Left lobe of liver (tissue), 2 donors: ENCODE results near the gene TRAF6. TPM values are rescaled to one million over a fixed set of nuclear protein-coding genes. Genes with fewer than 3 reads are reported as not detected.
"Not testable (repeated sequence)": the region's sequence is repeated elsewhere in the genome, so short reads cannot be mapped to it uniquely, and the experiment has no call there.

Experiments
- ATAC-seq: fragments of 200-7000 bp; cut with Tn5 transposase; one replicate; pipeline ENCODE4 v1.9.1; 2020; ENCODE audit warnings: mild to moderate bottlenecking, moderate library complexity
- DNase-seq: peaks from one replicate; pipeline ENCODE4 v3.0.0-alpha.2; 2020; ENCODE audit warnings: low spot score
- total RNA-seq: library from RNA; stranded (reverse); gene quantifications from one replicate; pipeline ENCODE4 v1.2.1, GENCODE V29; 2021
- donor health status: DM: no; HTN: no; CAD: no; lungs with moderate emphysema.
- donor health status: DM: no; HTN: yes; CAD: no.

The TRAF6 gene, protein sequence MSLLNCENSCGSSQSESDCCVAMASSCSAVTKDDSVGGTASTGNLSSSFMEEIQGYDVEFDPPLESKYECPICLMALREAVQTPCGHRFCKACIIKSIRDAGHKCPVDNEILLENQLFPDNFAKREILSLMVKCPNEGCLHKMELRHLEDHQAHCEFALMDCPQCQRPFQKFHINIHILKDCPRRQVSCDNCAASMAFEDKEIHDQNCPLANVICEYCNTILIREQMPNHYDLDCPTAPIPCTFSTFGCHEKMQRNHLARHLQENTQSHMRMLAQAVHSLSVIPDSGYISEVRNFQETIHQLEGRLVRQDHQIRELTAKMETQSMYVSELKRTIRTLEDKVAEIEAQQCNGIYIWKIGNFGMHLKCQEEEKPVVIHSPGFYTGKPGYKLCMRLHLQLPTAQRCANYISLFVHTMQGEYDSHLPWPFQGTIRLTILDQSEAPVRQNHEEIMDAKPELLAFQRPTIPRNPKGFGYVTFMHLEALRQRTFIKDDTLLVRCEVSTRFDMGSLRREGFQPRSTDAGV
- total RNA-seq: 6.2 TPM

DNA sequence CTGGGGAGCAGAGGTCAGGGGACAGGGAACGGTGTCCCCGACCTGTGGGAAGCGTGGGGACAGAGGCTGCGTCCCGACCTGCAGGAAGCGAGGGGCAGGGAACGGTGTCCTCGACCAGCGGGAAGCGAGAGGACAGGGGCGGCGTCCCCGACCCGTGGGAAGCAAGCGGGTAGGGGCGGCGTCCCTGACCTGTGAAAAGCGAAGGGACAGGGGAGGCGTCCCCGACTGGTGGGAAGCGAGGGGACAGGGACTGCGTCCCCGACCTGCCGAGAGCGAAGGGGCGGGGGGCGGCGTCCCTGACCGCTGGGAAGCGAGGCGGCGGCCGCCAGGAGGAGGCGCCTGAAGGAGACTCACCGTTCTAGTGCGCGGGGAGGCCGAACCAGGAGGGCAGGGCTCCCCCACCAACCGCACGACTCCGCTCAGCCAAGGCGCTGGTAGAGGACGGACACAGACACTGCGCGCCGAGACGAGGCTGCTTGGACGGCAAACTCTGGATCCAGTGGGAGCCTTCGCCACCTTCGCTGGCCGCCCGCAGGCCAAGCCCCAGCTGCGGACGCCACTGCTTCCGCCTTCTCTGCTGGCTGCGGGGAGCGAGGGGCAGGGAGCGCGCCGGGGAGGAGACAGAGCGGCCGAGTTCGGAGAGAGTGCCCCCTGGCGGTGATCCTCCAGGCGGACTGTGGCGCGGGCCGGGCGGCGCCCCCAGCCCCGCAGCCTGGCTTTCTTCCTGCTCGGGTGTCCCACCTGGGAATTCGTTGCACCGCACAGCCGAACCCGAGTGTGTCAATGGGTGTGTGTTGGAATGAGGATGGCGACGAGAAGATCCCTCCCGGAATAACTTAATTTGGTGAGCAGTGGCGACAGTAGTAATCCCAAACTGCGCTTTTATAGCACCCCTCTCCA is at the start of gene TRAF6:
TRAF6 (minus strand) TSS at position 579 of the 900 bp plus-strand sequence. CDS start 8,757 bp downstream, outside the sequence.
- ATAC-seq: peak; percentile 96
- DNase-seq: peak; percentile 90

DNA sequence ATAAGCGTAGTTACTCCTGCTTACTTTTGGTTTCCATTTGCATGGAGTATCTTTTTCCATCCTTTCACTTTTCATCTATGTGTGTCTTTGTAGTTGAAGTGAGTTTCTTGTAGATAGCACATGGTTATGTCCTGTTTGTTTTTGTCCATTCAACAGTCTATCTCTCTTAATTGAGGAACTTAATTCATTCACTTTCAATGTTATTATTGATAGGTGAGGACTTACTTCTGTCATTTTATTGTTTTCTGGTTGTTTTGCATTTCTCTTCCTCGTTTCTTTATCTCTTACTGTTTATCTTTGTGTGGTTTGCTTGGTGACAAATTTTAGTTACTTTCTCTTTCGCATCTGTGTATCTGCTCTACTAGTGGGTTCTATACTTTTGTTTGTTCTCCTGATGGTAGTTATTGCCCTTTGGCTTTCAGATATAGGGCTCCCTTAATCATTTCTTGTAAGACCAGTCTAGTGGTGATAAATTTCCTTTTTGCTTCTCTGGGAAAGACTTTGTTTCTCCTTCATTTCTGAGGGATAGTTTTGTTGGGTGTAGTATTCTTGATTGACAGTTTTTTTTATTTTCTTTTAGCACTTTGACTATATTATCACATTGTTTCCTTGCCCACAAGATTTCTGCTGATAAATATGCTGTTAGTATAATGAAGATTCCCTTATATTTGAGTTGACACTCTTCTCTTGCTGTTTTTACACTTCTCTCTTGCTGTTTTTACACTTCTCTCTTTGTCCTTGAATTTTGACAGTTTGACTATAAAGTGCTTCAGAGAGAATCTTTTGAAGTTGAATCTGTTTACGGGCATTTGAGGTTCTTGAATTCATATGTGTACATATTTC is 48.7 kb upstream of the TRAF6 start:
- DNase-seq (no peak), ATAC-seq (peak; percentile 17)

DNA sequence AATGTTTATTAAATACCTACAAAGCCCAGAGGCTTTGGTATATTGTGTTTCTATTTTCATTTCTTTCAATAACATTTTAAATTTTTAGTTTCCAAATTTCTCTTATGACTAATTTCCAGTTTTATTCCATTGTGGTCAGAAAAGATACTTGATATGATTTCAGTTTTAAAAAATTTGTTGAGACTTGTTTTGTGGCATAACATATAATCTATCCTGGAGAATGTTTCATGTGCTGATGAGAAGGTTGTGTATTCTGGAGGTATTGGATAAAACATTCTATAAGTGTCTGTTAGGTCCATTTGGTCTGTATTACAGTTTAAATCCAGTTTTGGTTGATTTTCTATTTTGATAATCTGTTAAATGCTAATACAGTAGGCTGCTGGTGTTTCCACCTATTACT is 47.9 kb upstream of the TRAF6 start:
- ATAC-seq: no peak
- no peak for DNase-seq

DNA sequence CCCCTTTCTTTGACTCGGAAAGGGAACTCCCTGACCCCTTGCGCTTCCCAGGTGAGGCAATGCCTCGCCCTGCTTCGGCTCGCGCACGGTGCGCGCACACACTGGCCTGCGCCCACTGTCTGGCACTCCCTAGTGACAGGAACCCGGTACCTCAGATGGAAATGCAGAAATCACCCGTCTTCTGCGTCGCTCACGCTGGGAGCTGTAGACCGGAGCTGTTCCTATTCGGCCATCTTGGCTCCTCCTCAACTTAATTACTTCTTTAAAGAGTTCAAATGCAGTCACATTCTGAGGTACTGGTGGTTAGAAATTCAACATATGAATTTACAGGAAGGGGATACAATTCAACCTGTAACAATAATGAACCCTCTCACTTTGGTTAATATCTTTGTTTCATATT is 47.3 kb upstream of the TRAF6 start:
- not testable (repeated sequence) for DNase-seq, ATAC-seq

DNA sequence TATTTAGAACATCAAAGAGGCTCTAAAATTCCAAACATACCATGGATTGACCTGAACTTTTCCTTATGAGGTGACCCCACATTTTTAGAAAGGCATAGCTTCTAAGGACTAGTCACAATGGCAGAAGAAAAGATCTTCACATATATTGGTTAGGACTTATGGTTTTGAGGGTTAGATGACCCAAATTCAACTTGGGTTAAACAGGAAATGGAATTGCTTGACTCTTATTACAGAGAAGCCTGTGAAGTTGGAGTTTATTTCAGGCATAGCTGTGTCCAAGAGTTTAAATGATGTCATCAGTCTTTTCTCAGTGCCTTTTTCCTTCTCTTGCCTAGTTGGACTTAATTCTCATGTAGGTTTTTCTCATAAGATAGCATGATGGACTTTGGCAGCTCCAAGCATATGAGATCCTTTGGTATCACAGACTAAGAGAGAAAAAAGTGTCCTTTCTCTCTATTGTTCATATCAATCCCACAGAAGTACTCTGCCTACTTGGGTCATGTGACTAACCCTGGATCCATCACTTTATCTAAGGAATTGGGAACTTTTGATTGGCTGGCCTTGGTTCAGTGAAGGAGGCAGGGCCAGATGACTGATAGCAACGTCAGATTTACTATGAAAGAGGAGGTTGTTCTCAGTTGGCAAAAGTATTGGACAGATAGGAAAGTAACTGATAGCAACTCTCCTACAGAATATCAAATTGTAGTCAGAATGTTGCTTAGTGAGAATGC is 40.5 kb upstream of the TRAF6 start:
- ATAC-seq: no peak
- no peak for DNase-seq

DNA sequence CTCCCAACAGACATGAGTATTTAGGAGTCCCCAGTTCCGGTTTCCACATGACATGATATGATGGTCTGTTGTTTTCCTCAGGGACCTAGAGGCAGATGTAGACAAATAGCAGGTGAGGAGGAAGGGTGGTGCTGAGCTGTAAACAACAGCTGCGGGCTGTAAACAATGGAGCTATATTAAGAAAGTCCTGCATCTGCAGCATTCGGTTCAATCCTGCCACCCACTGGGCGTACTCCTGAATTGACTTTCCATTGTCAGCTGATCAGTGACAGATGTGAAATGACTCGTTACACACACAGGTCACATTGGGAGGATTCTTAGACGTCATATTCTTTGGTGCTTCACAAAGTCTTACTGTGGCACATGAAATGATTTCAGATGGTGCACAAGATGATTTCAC is 30.9 kb upstream of the TRAF6 start:
- DNase-seq (no peak), ATAC-seq (peak; percentile 97)

DNA sequence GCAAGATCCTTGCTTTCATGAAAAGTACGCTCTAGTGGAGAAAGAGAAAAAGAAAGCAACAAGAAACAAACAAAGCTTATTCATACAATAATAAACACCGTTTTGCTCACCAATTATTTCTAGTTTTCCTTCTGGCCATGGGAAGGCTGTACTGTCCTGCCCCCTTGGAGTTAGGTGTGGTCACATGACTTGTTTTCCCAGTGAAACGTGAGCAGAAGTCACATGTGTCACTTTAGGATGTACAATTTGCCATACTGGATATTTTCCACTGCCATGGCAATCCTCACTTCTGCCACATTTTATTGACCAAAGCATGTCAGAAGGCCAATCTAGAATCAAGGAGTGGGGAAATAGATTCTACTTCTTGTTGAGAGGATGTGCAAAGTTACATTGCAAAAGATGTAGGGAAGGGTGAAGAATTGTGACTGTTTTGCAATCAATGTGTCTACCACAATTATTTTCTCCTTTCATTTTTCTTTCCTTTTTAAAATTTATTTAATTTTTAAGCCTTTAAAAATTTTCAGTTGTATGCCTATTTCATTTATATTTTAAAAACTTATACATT is 24.3 kb upstream of the TRAF6 start:
- no peak for ATAC-seq
- no peak for DNase-seq

DNA sequence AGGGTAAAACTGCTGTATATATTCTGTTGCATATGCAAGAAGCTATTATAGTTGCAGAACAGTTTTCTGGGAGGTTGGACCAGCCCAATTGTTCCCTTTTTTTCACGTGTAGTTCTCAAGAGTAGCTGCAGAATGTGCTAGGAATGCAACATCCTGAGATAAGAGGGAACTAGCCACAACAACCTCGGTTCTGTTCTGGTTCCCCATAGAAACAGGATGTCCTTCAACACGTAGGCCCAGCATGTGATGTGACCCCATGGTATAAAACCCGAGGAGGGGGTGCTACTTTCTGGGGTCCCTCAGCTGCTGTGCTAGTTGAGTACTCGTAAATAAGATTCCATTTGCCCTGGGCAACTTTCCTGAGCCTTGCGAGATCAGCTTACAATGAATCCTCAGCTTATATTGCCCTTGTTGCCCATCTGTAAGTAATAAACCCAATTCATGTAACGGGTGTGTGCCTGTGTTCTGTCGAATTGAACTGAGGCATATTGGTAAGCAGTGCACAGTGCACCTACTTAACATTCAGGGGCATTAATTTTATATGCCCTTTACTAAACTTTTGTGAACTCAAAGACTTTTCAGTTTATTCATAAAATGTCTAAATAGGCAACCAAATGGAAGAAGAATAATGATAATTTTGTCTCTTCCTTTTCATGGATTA is 23.0 kb upstream of the TRAF6 start:
- ATAC-seq (peak; percentile 53), DNase-seq (no peak)

DNA sequence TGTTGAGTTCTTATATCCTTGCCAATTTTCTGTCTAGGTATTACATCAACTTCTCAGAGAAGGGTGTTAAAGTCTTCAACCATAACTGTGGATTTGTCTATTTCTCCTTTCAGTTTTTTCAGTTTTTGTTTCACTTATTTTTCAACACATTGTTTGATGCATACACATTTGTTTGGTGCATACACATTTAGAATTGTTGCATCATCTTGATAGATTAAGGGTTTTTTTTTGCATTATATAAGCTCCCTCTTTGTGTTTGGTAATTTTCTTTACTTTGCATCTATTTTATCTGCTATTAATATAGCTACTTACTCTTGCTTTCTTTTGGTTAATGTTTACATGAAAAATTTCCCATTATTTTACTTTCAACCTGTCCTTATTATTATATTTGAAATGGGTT is 20.8 kb upstream of the TRAF6 start:
- DNase-seq: no peak
- no peak for ATAC-seq

DNA sequence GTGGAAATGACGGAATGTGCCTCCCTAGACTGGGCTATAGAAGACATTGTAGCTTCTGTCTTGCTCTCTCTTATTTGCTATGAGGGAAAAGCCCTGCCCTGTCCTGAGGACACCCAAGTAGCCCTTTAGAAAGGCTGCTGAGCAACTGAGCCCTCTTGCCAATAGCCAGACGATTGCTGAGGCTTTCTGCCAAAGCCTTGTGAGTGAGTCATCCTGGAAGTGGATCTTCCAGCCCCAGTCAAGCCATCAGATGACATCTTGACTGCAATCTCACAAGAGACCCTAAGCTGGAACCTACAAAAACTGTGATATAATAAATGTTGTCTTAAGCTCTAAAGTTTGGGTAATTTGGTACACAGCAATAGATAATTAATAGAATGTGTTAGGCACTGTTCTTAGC is 3.9 kb upstream of the TRAF6 start:
- no peak for DNase-seq
- no peak for ATAC-seq

DNA sequence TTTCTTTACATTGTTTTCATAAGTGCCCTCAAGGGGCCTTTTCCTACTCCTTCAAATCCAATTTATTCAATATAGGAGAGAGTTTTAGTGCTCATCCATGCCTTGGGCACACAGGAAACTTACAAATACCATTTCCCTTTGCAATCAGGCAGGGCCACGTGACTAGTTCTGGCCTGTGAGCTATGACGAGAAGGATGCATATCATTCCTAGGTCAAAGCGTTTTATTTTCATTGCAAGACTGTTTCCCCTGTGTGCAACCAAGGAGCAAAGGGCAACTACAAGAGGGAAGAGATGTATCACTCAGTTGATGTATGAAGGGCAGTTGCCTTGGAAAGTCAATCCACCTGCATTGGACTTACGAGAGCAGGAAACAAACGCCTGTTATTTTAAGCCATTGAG is 1.9 kb upstream of the TRAF6 start:
- ATAC-seq: no peak
- no peak for DNase-seq

DNA sequence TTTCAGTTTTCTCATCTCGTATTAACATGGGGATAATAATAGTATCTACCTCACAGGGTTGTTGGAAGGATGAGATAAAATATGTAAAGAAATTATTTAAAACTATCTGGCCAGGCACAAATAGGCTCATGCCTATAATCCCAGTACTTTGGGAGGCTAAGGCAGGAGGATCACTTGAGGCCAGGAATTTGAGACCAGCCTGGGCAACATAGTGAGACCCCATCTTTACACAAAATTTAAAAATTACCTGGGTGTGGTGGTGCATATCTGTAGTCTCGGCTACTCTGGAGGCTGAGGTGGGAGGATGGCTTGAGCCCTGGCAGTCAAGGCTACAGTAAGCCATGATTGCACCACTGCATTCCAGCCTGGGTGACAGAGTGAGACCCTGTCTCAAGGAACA is 990 bp upstream of the TRAF6 start:
- ATAC-seq, DNase-seq: not testable (repeated sequence)

DNA sequence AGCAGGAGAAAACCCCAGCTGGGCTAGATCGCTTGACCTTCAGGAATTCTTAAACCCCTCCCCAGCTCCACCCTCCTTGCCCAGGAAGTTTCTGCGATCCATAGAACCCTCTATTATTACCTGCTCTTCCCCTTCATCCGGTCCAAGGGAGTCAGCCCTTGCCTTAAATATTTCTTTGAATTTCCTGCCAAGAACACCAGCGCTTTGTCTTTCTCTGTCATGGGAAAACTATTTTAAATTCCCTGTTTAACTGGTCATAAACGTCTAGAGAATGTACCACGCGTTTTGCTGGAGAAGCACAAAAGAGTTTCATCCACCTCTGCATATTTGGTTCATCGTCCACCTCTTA is 496 bp upstream of the TRAF6 start:
- DNase-seq (no peak), ATAC-seq (peak; percentile 9)

DNA sequence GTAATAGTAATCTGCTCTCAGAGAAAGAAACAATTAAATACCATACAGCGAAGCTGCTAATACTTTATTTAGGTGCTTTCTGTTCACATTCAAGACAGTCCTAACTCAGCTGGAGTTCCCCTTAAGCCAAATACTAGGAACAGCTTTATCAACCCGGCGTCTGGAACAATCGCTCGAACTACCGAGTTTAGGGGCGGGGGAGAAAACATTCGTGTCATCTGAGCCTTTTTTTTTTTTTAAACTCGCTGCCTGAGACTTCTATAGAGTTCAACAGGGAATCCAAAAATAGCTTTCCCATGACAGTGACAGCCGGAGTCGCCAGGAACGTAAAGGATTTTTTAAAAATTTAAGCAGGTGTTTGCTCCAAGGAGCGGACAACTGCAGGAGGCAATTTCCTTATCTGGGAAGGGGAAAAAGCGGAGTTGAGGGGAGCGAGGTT is 852 bp downstream of the TRAF6 start:
- ATAC-seq (peak; percentile 8), DNase-seq (no peak)

DNA sequence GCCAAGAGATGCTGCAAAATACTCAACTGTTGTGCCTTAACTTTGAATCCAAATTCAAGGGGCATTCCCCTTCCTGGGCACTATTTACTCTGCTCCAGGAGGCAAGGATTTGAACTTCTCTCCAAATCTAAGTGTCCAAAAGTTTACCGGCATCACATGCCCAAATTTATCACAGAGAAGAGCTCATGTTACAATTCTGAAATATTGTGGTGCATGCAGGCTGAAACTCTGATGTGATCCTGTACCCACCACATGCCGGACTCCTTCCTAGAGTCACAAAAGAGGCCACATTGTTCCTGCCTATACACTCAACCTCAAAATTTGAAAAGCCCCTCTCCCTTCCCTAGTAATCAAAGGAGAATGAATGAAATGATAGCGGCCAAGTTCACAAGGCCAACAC is 1.3 kb downstream of the TRAF6 start:
- no peak for ATAC-seq
- DNase-seq: no peak

DNA sequence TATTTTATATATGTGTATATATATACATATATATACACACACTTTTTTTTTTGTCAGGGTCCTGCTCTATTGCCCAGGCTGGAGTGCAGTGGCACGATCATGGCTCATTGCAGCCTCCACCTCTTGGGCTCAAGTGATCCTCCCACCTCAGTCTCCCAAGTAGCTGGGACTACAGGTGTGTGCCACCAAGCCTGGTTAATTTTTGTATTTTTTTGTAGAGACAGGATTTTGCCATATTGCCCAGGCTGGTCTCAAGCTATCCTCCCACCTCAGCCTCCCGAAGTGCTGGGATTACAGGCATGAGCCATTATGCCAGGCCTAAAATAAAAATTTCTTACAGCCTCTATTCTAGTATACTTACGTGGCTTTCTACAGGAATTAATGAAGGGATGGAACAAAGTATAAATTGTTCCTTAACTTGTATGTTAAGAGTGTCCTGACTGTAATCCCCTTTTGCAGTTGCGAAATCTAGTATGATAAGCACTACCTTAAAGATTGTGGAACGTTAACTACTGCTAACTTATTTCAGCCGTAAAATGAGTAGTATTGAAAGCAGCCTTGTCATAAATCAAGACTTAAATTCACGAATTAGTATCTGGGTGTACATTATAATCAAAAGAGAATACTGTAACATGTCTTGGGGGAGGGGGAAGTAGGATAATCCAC is 2.1 kb downstream of the TRAF6 start:
- no peak for DNase-seq
- no peak for ATAC-seq

DNA sequence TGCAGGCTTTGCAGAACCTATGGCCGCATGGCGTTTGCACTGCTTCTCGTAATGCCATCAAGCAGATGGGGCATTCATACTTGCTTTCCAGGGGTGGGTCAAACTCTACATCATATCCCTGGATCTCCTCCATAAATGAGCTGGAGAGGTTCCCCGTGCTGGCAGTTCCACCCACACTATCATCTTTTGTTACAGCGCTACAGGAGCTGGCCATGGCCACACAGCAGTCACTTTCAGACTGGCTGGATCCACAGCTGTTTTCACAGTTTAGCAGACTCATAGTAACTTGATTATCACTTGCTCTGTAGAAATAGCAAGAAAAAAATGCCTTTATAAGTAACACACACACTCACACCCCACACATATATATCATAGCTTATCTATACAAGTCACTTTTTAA is 8.8 kb downstream of the TRAF6 start:
- peak; percentile 18 for ATAC-seq
- DNase-seq: no peak

DNA sequence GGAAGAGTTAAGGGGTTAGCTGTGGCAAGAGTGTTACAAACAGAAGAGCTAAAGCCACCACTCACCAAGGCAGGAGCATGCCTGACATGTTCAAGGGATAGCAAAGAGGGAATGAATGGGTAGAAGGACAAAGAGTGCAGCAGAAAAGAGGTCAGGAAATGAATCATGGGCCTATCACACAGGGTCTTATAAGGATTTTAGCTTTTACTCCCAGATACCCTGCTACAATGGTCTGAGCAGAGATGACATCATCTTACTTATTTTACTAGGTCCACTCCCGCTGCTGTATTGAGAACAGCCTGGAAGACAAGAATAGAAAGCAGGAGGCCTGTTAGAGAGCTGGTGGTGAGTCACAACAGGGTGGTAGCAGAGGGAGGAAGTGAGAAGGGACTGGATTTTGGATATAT is 9.8 kb downstream of the TRAF6 start:
- DNase-seq (no peak), ATAC-seq (no peak)

DNA sequence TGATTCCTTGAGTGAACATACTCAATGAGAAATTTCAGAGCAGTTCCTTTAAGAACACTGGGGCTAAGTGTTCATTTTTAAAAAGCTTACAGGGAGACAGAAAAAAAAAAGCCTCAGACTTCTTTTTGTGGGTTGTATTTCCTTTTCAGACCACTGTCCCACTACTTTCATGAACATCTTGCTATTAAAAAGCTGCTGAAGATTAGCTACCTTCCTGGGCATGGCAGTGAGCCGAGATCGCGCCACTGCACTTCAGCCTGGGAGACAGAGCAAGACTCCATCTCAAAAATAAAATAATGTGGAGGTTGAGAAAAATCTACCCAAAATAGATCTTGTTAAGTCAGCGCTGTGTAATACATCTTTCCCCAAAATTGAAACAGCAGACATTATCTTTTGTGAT is 10.8 kb downstream of the TRAF6 start:
- DNase-seq (no peak), ATAC-seq (no peak)
